Stomach (tissue), 9 donors: ENCODE results near the gene RAI1. TPM values are rescaled to one million over a fixed set of nuclear protein-coding genes. Genes with fewer than 3 reads are reported as not detected.

Experiments used
- DNase-seq, 2 donors: peaks; one replicate each; pipeline versions ENCODE4 v3.0.0 to v3.0.0-alpha.2; 2013 to 2019
- H3K27ac ChIP-seq, 5 donors: fragments of 200-600 bp in 4 of 5; sonication (generic) in 4 of 5; one replicate each; pipeline ENCODE4 v1.5.1; 2013 to 2019; ENCODE audit warnings: mild to moderate bottlenecking in 1 of 5, moderate library complexity in 1 of 5
- H3K27me3 ChIP-seq, 3 donors: fragments of 200-600 bp; sonication (generic); one replicate each; pipeline ENCODE4 v1.5.1; 2017 to 2019; ENCODE audit warnings: mixed run types in 1 of 3
- H3K36me3 ChIP-seq, 4 donors: fragments of 200-600 bp; sonication (generic); 1 replicate in 3 of 4; 2 replicates in 1 of 4; pipeline ENCODE4 v1.5.1; 2016 to 2019
- H3K4me1 ChIP-seq, 4 donors: fragments of 200-600 bp; sonication (generic); one replicate each; pipeline ENCODE4 v1.5.1; 2016 to 2019
- H3K4me3 ChIP-seq, 4 donors: fragments of 200-600 bp; sonication (generic) in 3 of 4; one replicate each; pipeline ENCODE4 v1.5.1; 2016 to 2019; ENCODE audit warnings: mild to moderate bottlenecking in 1 of 4
- H3K9me3 ChIP-seq, 4 donors: fragments of 200-600 bp; sonication (generic); one replicate each; pipeline ENCODE4 v1.5.1; 2016 to 2019
- CTCF ChIP-seq, 7 experiments: fragments of 450-650 bp in 4 of 7; fragments of 200-600 bp in 3 of 7; sonication (generic) in 3 of 7; IDR thresholded peaks; one replicate each; pipeline ENCODE4 v1.5.1; 2016 to 2019; ENCODE audit warnings: antibody characterized with exemption in 7 of 7, control low read depth in 2 of 7, mild to moderate bottlenecking in 1 of 7
- EP300 ChIP-seq: sonication (generic); formaldehyde crosslinking; IDR thresholded peaks from one replicate; pipeline ENCODE4 v1.6.1; 2017; ENCODE audit warnings: antibody characterized with exemption
- POLR2A ChIP-seq, 4 donors: fragments of 450-650 bp; IDR thresholded peaks; one replicate each; pipeline ENCODE4 v1.6.1; 2016; ENCODE audit warnings: antibody characterized with exemption in 4 of 4, control low read depth in 2 of 4, mild to moderate bottlenecking in 1 of 4, moderate library complexity in 1 of 4
- POLR2AphosphoS5 ChIP-seq, 3 donors: sonication (generic); formaldehyde crosslinking; IDR thresholded peaks; one replicate each; pipeline ENCODE4 v1.6.1; 2016; ENCODE audit warnings: antibody characterized with exemption in 3 of 3
- WGBS, 5 donors: extraction: QIAGEN DNeasy Blood & Tissue Kit in 3 of 5; methylation state at CpG; one replicate each; pipeline versions ENCODE4 v1.1.5 to v1.1.7; 2013 to 2018; 5-methylcytosine and 5-hydroxymethylcytosine counted together
- intact Hi-C: fragments of 100-400 bp; cut with DNase I; formaldehyde crosslinking; loops from one replicate; pipeline ENCODE4 v1.15.1; 2023; ENCODE audit warnings: low total_unique reads
- polyA plus RNA-seq, 3 donors: library from polyadenylated mRNA; stranded (reverse); fragments of 200-250 nt; gene quantifications; one replicate each; pipeline ENCODE4 v1.2.3, GENCODE V29; 2013
- total RNA-seq, 5 donors: library from RNA; depleted of rRNA; stranded (reverse); fragments of >200 nt; gene quantifications; one replicate each; pipeline versions ENCODE4 v1.1.0 to v1.2.3, GENCODE V29; 2014 to 2016
- donor health status: healthy with polysubstance abuse.
- donor health status: Bipolar disorder and iron deficiency.
- donor health status: healthy.

The RAI1 gene
- total and polyA plus RNA-seq, 8 donors, result 4.6 to 94.5 (median 28.3) TPM

- Histone ChIP-seq H3K4me3 (peak overlapping the region; percentile 36 to 47 (median 41)), H3K27me3 (no peaks in the 10 kb centered on the region), H3K36me3 (no peaks in the 10 kb centered on the region), H3K4me1 (peaks cover 75 to 89% (median 83%) of the 10 kb centered on the region in 4 donors), H3K27ac (peak overlapping the region; percentile 30 to 99 (median 98)), H3K9me3 (no peaks in the 10 kb centered on the region)
- TF ChIP-seq POLR2A (IDR thresholded peaks at IDR 0.05), result no peak
- TF ChIP-seq CTCF (IDR thresholded peaks at IDR 0.05), result no peak
- no peak for TF ChIP-seq EP300
- no peak for TF ChIP-seq POLR2AphosphoS5 (IDR thresholded peaks at IDR 0.05)
- intact Hi-C loops, result no loop called here
- peak; percentile 47 to 68 for DNase-seq
- 17 to 35% (median 28%) methylated on average over 58 to 86 of the region's 86 CpGs for WGBS, 5 donors
Measured at GRCh38 chr17:17700251-17700969, 19.2 kb downstream of the RAI1 start.

GRCh38 chr17:17701112-17701511 lies 19.9 kb downstream of the RAI1 start:
- peaks cover 73 to 84% (median 77%) of the 10 kb centered on the region in 4 donors for H3K4me1 ChIP-seq
- TF ChIP-seq POLR2A (IDR thresholded peaks at IDR 0.05) (no peak), EP300 (no peak), POLR2AphosphoS5 (IDR thresholded peaks at IDR 0.05) (no peak), CTCF (IDR thresholded peaks at IDR 0.05) (no peak)
- no peaks in the 10 kb centered on the region for H3K36me3 ChIP-seq
- WGBS, 5 donors, result 78 to 89% (median 89%) methylated on average over 2 of the region's 2 CpGs
- peak overlapping the region in 2 of 5 donors; percentile 98 to 99 for H3K27ac ChIP-seq
- DNase-seq, result no peak
- H3K4me3 ChIP-seq, result peak overlapping the region in 3 of 4 donors; percentile 36 to 47 (median 38)
- no peaks in the 10 kb centered on the region for H3K27me3 ChIP-seq
- H3K9me3 ChIP-seq, result no peaks in the 10 kb centered on the region
- intact Hi-C loops, result no loop called here

GRCh38 chr17:17701658-17702057 lies 20.4 kb downstream of the RAI1 start:
- 71 to 86% (median 81%) methylated on average over 5 of the region's 5 CpGs for WGBS, 5 donors
- peaks cover 68 to 84% (median 78%) of the 10 kb centered on the region in 4 donors for H3K4me1 ChIP-seq
- no peaks in the 10 kb centered on the region for H3K9me3 ChIP-seq
- no peak overlapping the region for H3K27ac ChIP-seq
- no peaks in the 10 kb centered on the region for H3K36me3 ChIP-seq
- TF ChIP-seq CTCF (IDR thresholded peaks at IDR 0.05), result no peak
- no peak for TF ChIP-seq EP300
- no peak for TF ChIP-seq POLR2AphosphoS5 (IDR thresholded peaks at IDR 0.05)
- no peak for TF ChIP-seq POLR2A (IDR thresholded peaks at IDR 0.05)
- no peaks in the 10 kb centered on the region for H3K27me3 ChIP-seq
- no peak overlapping the region for H3K4me3 ChIP-seq
- no peak for DNase-seq
- intact Hi-C loops, result no loop called here

- Histone ChIP-seq H3K9me3 (no peaks in the 10 kb centered on the region), H3K4me3 (no peak overlapping the region), H3K36me3 (no peaks in the 10 kb centered on the region), H3K27me3 (no peaks in the 10 kb centered on the region), H3K27ac (no peak overlapping the region), H3K4me1 (peaks cover 59 to 81% (median 76%) of the 10 kb centered on the region in 4 donors)
- no peak for TF ChIP-seq POLR2AphosphoS5 (IDR thresholded peaks at IDR 0.05)
- no peak for TF ChIP-seq EP300
- no peak for TF ChIP-seq CTCF (IDR thresholded peaks at IDR 0.05)
- TF ChIP-seq POLR2A (IDR thresholded peaks at IDR 0.05), result no peak
- peak in 1 of 2 donors; percentile 36 for DNase-seq
- intact Hi-C loops, result no loop called here
- WGBS, 5 donors, result 74 to 84% (median 78%) methylated on average over 7 to 10 of the region's 10 CpGs
Measured at GRCh38 chr17:17702449-17703139, 21.3 kb downstream of the RAI1 start.
